PC-9 (cell line): Measurements from ENCODE around the gene NDUFS7. TPM values are rescaled to one million over a fixed set of nuclear protein-coding genes. Genes with fewer than 3 reads are reported as not detected.

Source experiments
- BruUV-seq: library from RNA; stranded (reverse); fragments of 400-500 nt; replicated peaks from 2 replicates; lab custom pipeline; 2021; lab: Mats Ljungman, UMichigan
- CTCF ChIA-PET: fragments of 300-600 bp; sonication (Branson Sonifier 250); formaldehyde crosslinking; loops from one replicate; lab custom pipeline; 2022; ENCODE audit warnings: antibody characterized with exemption; lab: Charles Lee
- POLR2A ChIA-PET: fragments of 300-600 bp; sonication (Branson Sonifier 250); formaldehyde crosslinking; loops from one replicate; lab custom pipeline; 2022; ENCODE audit warnings: antibody characterized with exemption; ENCODE audit not compliant: unreplicated experiment; lab: Charles Lee
- DNase-seq, 2 experiments: peaks; one replicate each; pipeline versions ENCODE4 v3.0.0 to v3.0.0-alpha.2; 2015 to 2022; ENCODE audit warnings: mixed read lengths in 1 of 2
- H2AFZ ChIP-seq: fragments of 200-600 bp; sonication (generic); 2 replicates; pipeline ENCODE4 v1.8.1; 2017; ENCODE audit warnings: antibody characterized with exemption
- H3F3A ChIP-seq: fragments of 200-600 bp; sonication (generic); 2 replicates; pipeline ENCODE4 v1.8.1; 2017; ENCODE audit warnings: antibody characterized with exemption, mild to moderate bottlenecking, low read depth; ENCODE audit not compliant: insufficient read depth
- H3K27ac ChIP-seq: fragments of 200-600 bp; sonication (generic); 2 replicates; pipeline ENCODE4 v1.6.1; 2016; ENCODE audit warnings: mixed run types
- H3K27me3 ChIP-seq: fragments of 200-600 bp; sonication (generic); 2 replicates; pipeline ENCODE4 v1.6.1; 2016; ENCODE audit warnings: low read depth, mixed run types; ENCODE audit not compliant: insufficient read depth
- H3K36me3 ChIP-seq: fragments of 200-600 bp; sonication (generic); 2 replicates; pipeline ENCODE4 v1.6.1; 2016; ENCODE audit warnings: low read depth, mixed run types
- H3K4me1 ChIP-seq: fragments of 200-600 bp; sonication (generic); replicated peaks from 2 replicates; pipeline ENCODE4 v1.6.1; 2016; ENCODE audit warnings: mixed run types; ENCODE audit not compliant: insufficient read depth
- H3K4me2 ChIP-seq: fragments of 200-600 bp; sonication (generic); 2 replicates; pipeline ENCODE4 v1.6.1; 2017; ENCODE audit warnings: mixed run types
- H3K4me3 ChIP-seq: fragments of 200-600 bp; sonication (generic); 2 replicates; pipeline ENCODE4 v1.6.1; 2016; ENCODE audit warnings: mixed run types
- H3K79me2 ChIP-seq: fragments of 200-600 bp; sonication (generic); 2 replicates; pipeline ENCODE4 v1.6.1; 2017; ENCODE audit warnings: low read depth, mixed run types
- H3K9me2 ChIP-seq: fragments of 200-600 bp; sonication (generic); 2 replicates; pipeline ENCODE4 v1.8.1; 2017; ENCODE audit warnings: mild to moderate bottlenecking; ENCODE audit not compliant: insufficient read depth
- H3K9me3 ChIP-seq: fragments of 200-600 bp; sonication (generic); 2 replicates; pipeline ENCODE4 v1.8.1; 2016; ENCODE audit warnings: low read depth; ENCODE audit not compliant: insufficient read depth
- H4K20me1 ChIP-seq: fragments of 200-600 bp; sonication (generic); 2 replicates; pipeline ENCODE4 v1.8.1; 2017; ENCODE audit not compliant: insufficient read depth
- EZH2 ChIP-seq: fragments of 200-600 bp; sonication (generic); IDR thresholded peaks from 2 replicates; pipeline ENCODE4 v1.8.0; 2017; ENCODE audit warnings: antibody characterized with exemption, low read depth
- intact Hi-C: fragments of 100-400 bp; cut with micrococcal nuclease; formaldehyde crosslinking; loops from one replicate; pipeline ENCODE4 v1.10.0; 2022; ENCODE audit not compliant: unreplicated experiment
- total RNA-seq: library from RNA; stranded (reverse); gene quantifications from 2 replicates; pipeline ENCODE4 v1.2.3, GENCODE V29; 2021
- TF ChIP-seq, protein P1 (sequence below): fragments of 200-600 bp; sonication (generic); conservative IDR thresholded peaks from 2 replicates; pipeline ENCODE4 v1.6.1; 2017; ENCODE audit warnings: mixed run types, antibody characterized with exemption, mild to moderate bottlenecking, moderate library complexity

NDUFS7 gene
- total RNA-seq, 1 experiment from 2014 or later: 67.5 TPM

GRCh38 chr19:1373534-1374249 is 10.0 kb upstream of the NDUFS7 start:
- H3K4me2 ChIP-seq: no peak overlapping the region
- no peaks in the 10 kb centered on the region for H3K9me3 ChIP-seq
- no peaks in the 10 kb centered on the region for H3K36me3 ChIP-seq
- H3K9me2 ChIP-seq: no peaks in the 10 kb centered on the region
- no peaks in the 10 kb centered on the region for H3K4me1 ChIP-seq
- H2AFZ ChIP-seq: no peak overlapping the region
- ChIA-PET CTCF (no interaction called here), POLR2A (no interaction called here)
- intact Hi-C loops: loop anchor here (2.0 kb wide), 1 partner anchor 95 kb away; no protein-coding TSS in a partner anchor
- TF ChIP-seq EZH2: no peak
- TF ChIP-seq, protein P1, sequence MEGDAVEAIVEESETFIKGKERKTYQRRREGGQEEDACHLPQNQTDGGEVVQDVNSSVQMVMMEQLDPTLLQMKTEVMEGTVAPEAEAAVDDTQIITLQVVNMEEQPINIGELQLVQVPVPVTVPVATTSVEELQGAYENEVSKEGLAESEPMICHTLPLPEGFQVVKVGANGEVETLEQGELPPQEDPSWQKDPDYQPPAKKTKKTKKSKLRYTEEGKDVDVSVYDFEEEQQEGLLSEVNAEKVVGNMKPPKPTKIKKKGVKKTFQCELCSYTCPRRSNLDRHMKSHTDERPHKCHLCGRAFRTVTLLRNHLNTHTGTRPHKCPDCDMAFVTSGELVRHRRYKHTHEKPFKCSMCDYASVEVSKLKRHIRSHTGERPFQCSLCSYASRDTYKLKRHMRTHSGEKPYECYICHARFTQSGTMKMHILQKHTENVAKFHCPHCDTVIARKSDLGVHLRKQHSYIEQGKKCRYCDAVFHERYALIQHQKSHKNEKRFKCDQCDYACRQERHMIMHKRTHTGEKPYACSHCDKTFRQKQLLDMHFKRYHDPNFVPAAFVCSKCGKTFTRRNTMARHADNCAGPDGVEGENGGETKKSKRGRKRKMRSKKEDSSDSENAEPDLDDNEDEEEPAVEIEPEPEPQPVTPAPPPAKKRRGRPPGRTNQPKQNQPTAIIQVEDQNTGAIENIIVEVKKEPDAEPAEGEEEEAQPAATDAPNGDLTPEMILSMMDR: no peak
- H3F3A ChIP-seq: no peaks in the 10 kb centered on the region
- H3K27ac ChIP-seq: no peak overlapping the region
- no peaks in the 10 kb centered on the region for H3K27me3 ChIP-seq
- no peaks in the 10 kb centered on the region for H3K79me2 ChIP-seq
- no peak for DNase-seq
- no TSS peak for BruUV-seq
- no peak overlapping the region for H3K4me3 ChIP-seq
- H4K20me1 ChIP-seq: no peaks in the 10 kb centered on the region

DNA sequence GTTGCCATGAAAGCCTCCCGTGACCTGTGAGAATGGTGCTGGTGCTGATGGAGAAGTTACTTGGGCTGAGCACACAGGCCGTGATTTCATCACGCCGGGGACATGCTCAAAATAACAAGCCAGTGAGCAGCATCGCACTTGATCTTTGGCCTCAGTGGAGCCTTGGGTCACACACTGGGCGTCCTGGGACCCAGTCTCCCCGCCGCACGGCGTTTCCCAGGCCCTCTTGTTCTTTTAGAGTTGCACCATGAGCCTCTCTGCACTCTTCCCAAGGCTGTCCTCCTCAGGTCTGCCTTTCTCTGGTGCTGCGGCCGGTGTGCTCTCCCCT is 9.5 kb upstream of the NDUFS7 start:
- Histone ChIP-seq H4K20me1 (no peaks in the 10 kb centered on the region), H3K9me3 (no peaks in the 10 kb centered on the region), H3K4me2 (no peak overlapping the region), H3K27me3 (no peaks in the 10 kb centered on the region), H2AFZ (no peak overlapping the region), H3K4me1 (no peaks in the 10 kb centered on the region), H3K4me3 (no peak overlapping the region), H3K9me2 (no peaks in the 10 kb centered on the region), H3K27ac (no peak overlapping the region), H3K79me2 (no peaks in the 10 kb centered on the region), H3K36me3 (no peaks in the 10 kb centered on the region), H3F3A (no peaks in the 10 kb centered on the region)
- ChIA-PET POLR2A (no interaction called here), CTCF (no interaction called here)
- DNase-seq: no peak
- no peak for TF ChIP-seq EZH2
- TF ChIP-seq, protein P1: no peak
- no TSS peak for BruUV-seq
- intact Hi-C loops: no loop called here

DNA sequence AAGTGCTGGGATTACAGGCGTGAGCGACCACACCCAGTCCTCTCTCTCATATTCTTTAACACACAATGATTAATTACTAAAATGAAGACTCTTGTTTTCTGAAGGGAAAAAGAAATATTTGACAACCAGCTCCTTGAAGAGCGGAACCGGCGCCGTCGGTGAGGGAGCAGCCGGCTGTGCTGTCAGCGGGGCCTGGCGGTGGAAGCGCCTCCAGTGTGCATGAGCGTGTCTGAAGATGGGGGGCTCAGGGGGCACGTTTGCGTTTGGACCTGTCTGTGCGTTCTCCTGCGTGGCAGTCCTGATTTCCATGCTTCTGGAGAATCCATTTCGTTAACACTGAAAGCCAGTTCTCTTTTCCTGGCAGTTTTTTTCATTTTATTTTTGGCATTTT is 7.3 kb upstream of the NDUFS7 start:
- TF ChIP-seq EZH2: no peak
- TF ChIP-seq, protein P1: no peak
- H3F3A ChIP-seq: no peaks in the 10 kb centered on the region
- no peak overlapping the region for H3K4me3 ChIP-seq
- CTCF ChIA-PET: no interaction called here
- no peaks in the 10 kb centered on the region for H3K9me2 ChIP-seq
- POLR2A ChIA-PET: no interaction called here
- no peak overlapping the region for H3K27ac ChIP-seq
- no peaks in the 10 kb centered on the region for H4K20me1 ChIP-seq
- no TSS peak for BruUV-seq
- no peaks in the 10 kb centered on the region for H3K36me3 ChIP-seq
- H3K27me3 ChIP-seq: no peaks in the 10 kb centered on the region
- no peaks in the 10 kb centered on the region for H3K79me2 ChIP-seq
- no peaks in the 10 kb centered on the region for H3K4me1 ChIP-seq
- no peaks in the 10 kb centered on the region for H3K9me3 ChIP-seq
- H3K4me2 ChIP-seq: no peak overlapping the region
- no peak for DNase-seq
- no peak overlapping the region for H2AFZ ChIP-seq
- intact Hi-C loops: no loop called here
